ENCODE results near the gene CTIF. TPM values are rescaled to one million over a fixed set of nuclear protein-coding genes. Genes with fewer than 3 reads are reported as not detected.

The CTIF gene
- total and polyA plus RNA-seq, 11 donors: 21.2 to 93.0 (median 68.0) TPM

GRCh38 chr18:48780201-48780912 is 241.5 kb downstream of the CTIF start:
- Histone ChIP-seq H3K27me3 (no peaks in the 10 kb centered on the region), H3K4me1 (peaks cover 23 to 94% (median 70%) of the 10 kb centered on the region in 12 donors), H3K4me3 (peak overlapping the region in 7 of 12 donors; percentile 6 to 32 (median 17)), H3K9me3 (no peaks in the 10 kb centered on the region), H3K36me3 (peaks cover 0 to 3% (median 0%) of the 10 kb centered on the region in 9 donors), H3K27ac (peak overlapping the region; percentile 86 to 99 (median 93))
- 49 to 78% (median 57%) methylated on average over 14 to 17 of the region's 17 CpGs for WGBS, 4 donors
- DNase-seq: no peak
- intact Hi-C loops (cut with DNase I): loop anchor here in 8 of 10 donors (2.0 to 10.0 kb wide), 16 partner anchors 18 to 260 kb away; partner anchors contain the start of gene SMAD7 (in 1 of the 8)
- ATAC-seq: no peak
- TF ChIP-seq POLR2A (IDR thresholded peaks at IDR 0.05): no peak
- no peak for TF ChIP-seq CTCF (IDR thresholded peaks at IDR 0.05)

- WGBS, 4 donors: 30 to 49% (median 41%) methylated on average over 3 of the region's 3 CpGs
- no peak for ATAC-seq
- no peak for DNase-seq
- TF ChIP-seq CTCF (IDR thresholded peaks at IDR 0.05): no peak
- TF ChIP-seq POLR2A (IDR thresholded peaks at IDR 0.05): no peak
- H3K9me3 ChIP-seq: no peaks in the 10 kb centered on the region
- H3K4me1 ChIP-seq: peaks cover 23 to 96% (median 72%) of the 10 kb centered on the region in 12 donors
- no peaks in the 10 kb centered on the region for H3K27me3 ChIP-seq
- H3K27ac ChIP-seq: peak overlapping the region; percentile 86 to 99 (median 93)
- intact Hi-C loops (cut with DNase I): loop anchor here in 8 of 10 donors (1.0 to 10.0 kb wide), 17 partner anchors 18 to 260 kb away; partner anchors contain the start of gene SMAD7 (in 1 of the 8)
- H3K36me3 ChIP-seq: peaks cover 0 to 3% (median 0%) of the 10 kb centered on the region in 9 donors
- peak overlapping the region in 8 of 12 donors; percentile 6 to 32 (median 20) for H3K4me3 ChIP-seq
These were observed 242.0 kb downstream of the CTIF start for GRCh38 chr18:48780913-48781162.

- peak; percentile 82 to 85 (median 84) for ATAC-seq
- Histone ChIP-seq H3K27ac (peak overlapping the region; percentile 86 to 99 (median 93)), H3K27me3 (no peaks in the 10 kb centered on the region), H3K4me3 (peak overlapping the region in 10 of 12 donors; percentile 2 to 32 (median 20)), H3K9me3 (no peaks in the 10 kb centered on the region), H3K36me3 (peaks cover 0 to 3% (median 0%) of the 10 kb centered on the region in 9 donors), H3K4me1 (peaks cover 23 to 97% (median 70%) of the 10 kb centered on the region in 12 donors)
- peak; percentile 94 to 98 (median 95) for DNase-seq
- 1 to 7% (median 5%) methylated on average over 26 to 28 of the region's 28 CpGs for WGBS, 4 donors
- intact Hi-C loops (cut with DNase I): loop anchor here in 8 of 10 donors (1.0 to 10.0 kb wide), 17 partner anchors 17 to 259 kb away; partner anchors contain the start of gene SMAD7 (in 1 of the 8)
- TF ChIP-seq CTCF (IDR thresholded peaks at IDR 0.05) (no peak), POLR2A (IDR thresholded peaks at IDR 0.05) (no peak)
These were observed 242.5 kb downstream of the CTIF start for GRCh38 chr18:48781163-48781987.

Data from heart left ventricle (tissue), 16 donors.